ENCODE results near the gene SPEN.

- no peak for TF ChIP-seq CTCF (conservative IDR thresholded peaks at IDR 0.05; ENCODE audit: low read depth, low read length)
- TF ChIP-seq EZH2 (IDR thresholded peaks at IDR 0.05; ENCODE audit: borderline replicate concordance, low read depth, low read length, poor library complexity, severe bottlenecking), result no peak
These were observed 55.4 kb downstream of the SPEN start for GRCh38 chr1:15902882-15903281.
